KOPT-K1 (cell line): ENCODE measurements around the gene PON2.

ENCODE experiments used
- H3K27ac ChIP-seq: fragments of 200-600 bp; sonication (generic); 2 replicates; pipeline ENCODE4 v1.5.1; 2016; ENCODE audit warnings: antibody characterized with exemption, mild to moderate bottlenecking, low read depth, low read length; ENCODE audit not compliant: poor library complexity, severe bottlenecking
- H3K36me3 ChIP-seq: fragments of 200-600 bp; sonication (generic); 2 replicates; pipeline ENCODE4 v1.5.1; 2017; ENCODE audit warnings: antibody characterized with exemption, mild to moderate bottlenecking, low read length, moderate library complexity; ENCODE audit not compliant: insufficient read depth
- H3K9me3 ChIP-seq: fragments of 200-600 bp; sonication (generic); 2 replicates; pipeline ENCODE4 v1.5.1; 2017; ENCODE audit warnings: antibody characterized with exemption, low read length, mild to moderate bottlenecking; ENCODE audit not compliant: insufficient read depth, poor library complexity, severe bottlenecking

The PON2 gene

DNA sequence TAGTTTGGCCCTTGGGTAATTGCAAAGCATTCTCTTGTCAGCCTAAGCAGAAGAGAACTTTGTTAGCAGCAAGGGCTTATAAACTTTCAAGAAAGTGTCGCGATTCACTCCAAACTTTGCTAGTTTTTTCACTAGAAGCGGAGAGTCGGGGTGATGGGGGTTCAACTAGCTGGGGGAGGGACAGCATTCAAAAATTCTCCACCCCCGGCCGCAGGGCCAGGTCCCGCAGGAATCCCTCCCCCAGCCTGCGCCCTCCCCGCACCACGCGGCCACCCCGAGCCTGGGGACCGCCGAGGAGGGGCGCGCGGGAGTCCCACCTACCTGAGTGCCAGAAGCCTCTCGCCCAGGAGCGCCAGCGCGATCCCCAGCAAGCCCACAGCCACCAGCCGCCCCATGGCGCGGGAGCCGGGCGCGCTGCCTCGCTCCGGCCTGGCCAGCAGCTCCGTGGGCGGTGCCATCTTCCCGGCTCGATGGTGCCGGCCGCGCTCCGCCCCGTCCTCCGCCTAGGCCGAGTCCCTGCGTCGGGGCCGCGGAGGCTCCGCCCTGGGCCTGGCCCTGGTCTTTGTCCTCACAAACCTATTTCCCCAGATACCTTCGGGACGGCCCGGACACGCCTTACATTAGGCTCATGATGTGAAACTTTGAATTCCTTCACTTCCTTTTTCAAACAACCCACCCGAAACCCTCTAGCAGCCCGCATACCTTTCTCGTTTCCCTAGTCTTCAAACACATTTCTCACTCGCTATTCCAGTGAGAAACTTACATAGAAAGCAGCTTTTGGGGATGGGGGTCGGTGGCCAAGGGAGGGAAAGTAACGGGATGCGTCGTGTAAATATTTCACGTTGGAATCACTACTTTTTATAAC is at the start of gene PON2:
TSS of gene PON2 (minus strand) at position 472 of the 865 bp plus-strand sequence. CDS start at position 395, 77 bp downstream.
- H3K36me3 ChIP-seq: no peaks in the 10 kb centered on the region
- H3K9me3 ChIP-seq: no peaks in the 10 kb centered on the region
- H3K27ac ChIP-seq: peak within 1 kb of the TSS; percentile 42

DNA sequence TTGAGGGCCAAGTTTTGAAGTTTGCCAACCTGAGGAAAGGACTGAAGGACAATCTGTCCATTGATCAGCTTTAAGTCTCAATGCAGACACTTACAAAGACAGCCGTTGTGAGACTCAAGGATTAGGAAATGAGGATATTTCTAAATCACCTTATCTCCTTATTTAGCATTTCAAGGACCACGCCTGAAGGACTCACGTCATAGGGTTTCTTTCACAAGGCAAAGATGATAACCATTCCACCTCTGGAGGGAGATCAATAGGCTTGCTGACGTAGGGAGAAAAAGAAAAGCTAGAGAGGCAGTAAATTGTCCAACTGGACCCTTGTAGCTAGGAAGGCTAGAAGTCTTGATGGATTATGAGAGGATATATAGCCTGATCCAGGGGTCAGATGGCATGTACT is 47.6 kb upstream of the PON2 start:
- no peak overlapping the region for H3K27ac ChIP-seq
- peaks cover 11% of the 10 kb centered on the region for H3K9me3 ChIP-seq

DNA sequence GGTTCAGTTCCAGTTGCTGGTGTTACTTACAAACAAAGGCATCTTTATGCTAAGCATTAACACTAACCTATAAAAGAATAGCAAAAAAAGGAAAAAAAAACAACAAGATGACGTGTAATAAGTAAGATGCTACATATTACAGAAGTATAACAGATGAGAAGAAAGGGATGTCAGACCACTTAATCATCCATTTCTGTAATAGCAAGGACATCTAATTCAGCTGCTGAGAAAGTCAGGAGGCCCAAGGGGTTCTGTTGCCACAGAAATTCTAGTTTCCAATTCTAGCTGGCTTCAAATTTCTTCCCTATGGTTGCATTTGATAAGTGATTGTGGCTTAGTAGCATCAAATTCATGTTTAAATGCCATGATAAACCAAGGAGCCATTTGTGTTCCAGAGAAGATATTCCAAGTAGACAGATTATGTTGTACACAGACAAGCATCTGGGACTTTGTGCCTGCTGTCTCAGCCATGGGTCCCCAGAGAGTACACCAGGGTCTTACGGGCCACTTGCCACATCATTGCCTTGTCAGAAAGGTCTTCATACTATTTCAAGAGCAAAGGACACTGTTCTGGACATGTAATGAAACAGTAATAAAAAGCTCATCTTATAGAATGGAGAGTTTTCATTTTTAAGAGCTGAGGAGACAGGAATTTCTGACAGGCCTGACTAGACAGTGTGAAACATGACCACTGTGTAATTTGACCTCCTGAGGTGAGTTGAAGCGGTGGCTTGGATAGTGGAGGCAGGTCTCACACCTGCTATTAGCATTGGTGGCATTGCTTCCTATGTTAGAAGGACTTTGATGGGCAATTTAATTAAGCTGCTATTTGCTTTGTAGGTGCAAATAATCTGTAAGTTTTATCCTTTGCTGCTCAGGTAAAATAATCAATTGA is 46.7 kb upstream of the PON2 start:
- H3K9me3 ChIP-seq: peaks cover 11% of the 10 kb centered on the region
- no peak overlapping the region for H3K27ac ChIP-seq

More for the DNA sequence above, 47.6 kb upstream of the PON2 start:
- no peaks in the 10 kb centered on the region for H3K36me3 ChIP-seq

DNA sequence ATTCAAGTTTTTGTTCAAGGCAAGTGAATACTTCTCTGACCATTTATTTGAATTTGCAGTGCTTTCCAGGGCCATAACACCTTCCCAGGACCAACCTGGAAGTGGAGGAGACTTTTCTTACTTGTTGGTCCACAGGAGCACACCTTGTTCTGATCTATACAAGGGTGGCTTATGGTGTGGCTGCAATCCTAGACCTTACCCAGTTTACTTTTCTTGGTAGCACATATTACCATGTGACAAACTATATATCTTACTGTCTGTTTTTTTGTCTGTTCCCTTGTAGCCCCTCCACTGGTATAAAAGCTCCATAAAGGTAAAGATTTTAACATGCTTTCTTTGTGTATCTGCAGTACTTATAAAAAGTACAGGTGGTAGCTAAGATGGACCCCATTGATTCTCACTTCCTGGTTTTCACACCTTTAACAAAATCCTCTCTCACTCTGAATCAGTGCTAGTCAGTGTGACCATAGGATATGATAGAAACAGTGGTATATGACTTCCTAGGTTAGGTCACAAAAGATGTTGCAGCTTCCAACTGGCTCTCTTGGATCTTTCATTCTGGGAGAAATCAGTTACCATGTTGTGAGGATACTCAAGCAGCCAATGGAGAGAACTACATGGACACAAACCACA is 45.3 kb upstream of the PON2 start:
- Histone ChIP-seq H3K36me3 (no peaks in the 10 kb centered on the region), H3K9me3 (peaks cover 11% of the 10 kb centered on the region), H3K27ac (no peak overlapping the region)

More for the DNA sequence above, 46.7 kb upstream of the PON2 start:
- H3K36me3 ChIP-seq: no peaks in the 10 kb centered on the region

DNA sequence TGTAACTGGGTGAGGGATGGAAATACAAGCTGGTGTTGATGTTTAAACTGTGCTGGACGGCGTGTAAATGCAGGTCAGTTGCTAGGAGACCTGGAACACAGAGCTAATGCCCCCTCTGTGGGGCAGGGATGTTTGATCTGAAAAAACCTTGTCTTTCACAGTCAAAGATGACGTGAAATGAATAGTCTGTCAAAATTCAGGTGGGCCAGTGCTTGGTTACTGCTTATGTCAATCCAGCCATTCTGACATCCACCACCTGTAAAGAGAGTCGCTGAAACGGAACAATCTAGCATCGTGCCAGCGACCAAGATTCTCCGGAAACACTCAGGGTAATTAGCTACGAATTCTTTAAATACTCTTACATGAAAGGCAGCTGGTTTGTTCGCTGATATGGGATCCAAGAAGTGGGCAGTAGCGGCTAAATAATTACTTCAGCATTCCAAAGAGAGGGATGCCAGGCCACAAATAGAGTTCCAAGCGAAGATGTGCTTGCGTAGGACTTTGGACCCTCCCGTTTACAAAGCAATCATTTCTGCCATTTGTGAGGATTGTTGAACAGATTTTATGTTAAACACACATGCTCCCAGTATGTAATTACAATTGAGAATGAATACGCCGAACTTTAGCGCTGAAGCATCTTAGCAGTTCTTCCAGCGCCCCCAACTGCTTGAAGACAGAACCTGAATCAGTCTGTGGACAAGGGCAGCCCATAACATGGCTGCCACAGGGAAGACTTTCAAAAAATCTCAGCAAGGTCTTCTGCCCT is 43.6 kb upstream of the PON2 start:
- H3K27ac ChIP-seq: peak overlapping the region; percentile 59
- H3K36me3 ChIP-seq: no peaks in the 10 kb centered on the region
- peaks cover 11% of the 10 kb centered on the region for H3K9me3 ChIP-seq

DNA sequence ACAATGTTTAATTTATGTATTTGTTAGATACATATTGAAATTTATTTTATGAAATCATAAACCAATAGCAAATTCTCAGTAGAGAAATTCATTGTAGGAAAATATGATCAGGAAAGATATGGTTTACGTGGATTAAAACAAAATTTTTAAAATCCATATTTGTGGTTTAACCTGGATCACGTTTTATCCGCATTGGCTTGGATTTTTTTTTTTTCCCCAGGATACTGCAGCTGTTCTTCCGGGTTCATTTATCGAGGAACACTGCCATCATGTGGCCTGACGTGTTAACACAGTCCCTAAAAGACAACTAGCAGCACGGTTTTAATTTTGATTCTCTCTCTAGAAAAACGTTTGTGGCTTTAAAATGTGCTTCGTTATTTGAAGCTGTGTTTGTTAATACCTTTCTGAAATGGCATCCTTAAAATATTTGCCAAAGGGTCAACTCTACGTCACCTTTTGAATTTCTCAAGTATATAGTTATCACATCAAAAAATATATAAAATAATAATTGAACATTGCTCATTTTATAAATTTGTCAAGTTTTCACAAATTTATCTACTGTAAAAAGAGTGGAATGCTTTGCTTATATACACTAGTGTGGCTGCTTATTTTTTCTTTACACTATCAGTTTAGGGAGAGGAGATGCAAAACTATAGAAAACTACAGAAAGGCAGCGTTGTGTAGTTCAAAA is 42.2 kb upstream of the PON2 start:
- Histone ChIP-seq H3K27ac (peak overlapping the region; percentile 59), H3K36me3 (no peaks in the 10 kb centered on the region), H3K9me3 (no peaks in the 10 kb centered on the region)

DNA sequence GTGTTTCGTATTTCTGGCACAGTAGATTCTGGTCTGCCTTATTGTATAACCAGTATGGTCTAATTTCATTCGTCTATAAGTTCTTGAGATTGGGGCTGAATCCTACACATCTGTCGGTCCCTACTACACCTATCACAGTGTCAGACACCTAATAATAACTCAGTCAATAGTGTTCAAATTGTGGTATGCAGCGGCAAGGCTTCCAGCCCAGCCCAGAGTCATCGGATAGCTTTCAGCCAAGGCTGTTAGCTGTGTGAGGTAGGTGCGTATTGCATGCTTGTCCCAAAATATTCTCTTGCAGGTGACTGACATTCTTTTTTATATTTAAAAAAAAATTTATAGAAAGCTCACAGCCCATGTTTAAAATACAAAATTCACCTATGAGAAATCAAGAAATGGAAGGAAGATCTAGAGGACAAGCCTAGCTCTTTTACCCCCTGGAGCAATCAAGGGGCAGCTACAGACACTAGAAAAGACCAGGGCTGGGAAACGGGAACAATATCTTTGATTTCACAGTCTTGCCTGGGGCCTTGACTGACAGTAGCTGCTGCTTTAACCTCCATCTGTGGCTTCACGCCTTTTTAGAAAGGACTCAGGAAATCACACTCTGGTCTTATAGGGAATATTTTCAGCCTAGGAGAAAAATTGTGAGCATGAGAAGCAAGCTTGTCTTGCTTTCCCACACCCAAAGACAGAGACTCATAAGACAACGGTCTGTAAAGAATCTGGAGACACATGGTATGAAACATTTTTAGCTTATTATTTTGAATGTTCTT is 41.4 kb upstream of the PON2 start:
- Histone ChIP-seq H3K27ac (peak overlapping the region; percentile 59), H3K9me3 (no peaks in the 10 kb centered on the region), H3K36me3 (no peaks in the 10 kb centered on the region)

DNA sequence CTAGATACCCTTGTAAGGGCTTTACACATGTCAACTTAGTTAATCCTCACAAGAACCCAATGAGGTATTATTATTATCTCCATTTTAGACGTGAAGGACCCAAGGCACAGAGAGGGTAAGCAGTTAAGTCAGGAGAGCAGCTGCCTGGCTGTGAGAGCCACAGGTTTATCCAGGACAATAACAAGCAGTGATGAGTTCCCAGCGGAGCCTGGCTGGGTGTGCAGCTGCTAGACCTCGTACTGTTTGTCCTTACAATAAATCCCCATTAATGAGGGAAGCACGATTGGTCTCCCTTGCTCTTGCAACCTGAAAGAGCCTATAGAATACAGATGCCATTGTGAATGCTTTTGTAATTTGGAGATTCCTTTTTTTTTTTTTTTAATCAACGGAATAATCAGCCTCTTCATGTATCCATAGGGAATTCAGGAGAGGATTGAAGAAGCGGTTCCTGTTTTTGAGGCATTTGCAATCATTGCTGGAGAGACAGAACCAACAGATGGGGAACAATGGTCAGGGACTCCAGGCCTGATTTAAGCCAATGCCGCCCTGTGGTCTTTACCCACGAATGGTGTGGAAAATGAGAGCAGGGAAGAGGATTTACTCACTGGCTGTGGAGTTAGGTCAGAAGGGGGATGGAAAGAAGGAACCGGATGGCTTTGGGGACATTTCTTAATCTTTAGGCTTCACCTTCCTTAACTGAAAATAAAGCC is 38.6 kb upstream of the PON2 start:
- Histone ChIP-seq H3K9me3 (no peaks in the 10 kb centered on the region), H3K27ac (no peak overlapping the region), H3K36me3 (no peaks in the 10 kb centered on the region)

DNA sequence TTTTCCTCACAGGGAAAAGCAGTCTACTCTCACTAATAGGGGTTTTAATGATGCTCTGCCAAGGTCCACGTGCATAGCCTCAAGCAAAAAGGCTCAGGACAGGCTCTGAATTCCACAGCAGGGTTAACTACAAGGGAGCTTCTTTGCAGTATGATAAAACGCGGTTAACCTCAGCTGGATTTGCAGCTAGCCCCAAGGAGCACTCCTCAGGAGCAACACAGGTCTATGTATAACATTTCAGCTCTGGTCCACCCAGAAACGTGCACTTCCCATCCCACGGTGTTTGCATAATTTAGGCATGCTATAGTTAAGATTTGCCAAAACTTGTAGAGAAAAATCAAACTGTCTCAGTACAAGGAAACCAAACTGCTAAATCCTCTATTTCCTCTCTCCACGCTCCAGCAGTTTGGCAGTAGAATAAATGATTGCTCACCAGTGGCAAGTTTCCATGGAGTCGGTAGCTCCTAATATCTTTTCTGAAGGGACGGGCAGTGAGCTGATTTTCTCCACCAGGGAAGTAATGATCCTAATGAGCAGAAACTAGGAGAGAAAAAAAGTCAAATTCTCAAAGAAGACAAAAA is 37.8 kb upstream of the PON2 start:
- Histone ChIP-seq H3K9me3 (no peaks in the 10 kb centered on the region), H3K27ac (no peak overlapping the region), H3K36me3 (no peaks in the 10 kb centered on the region)

DNA sequence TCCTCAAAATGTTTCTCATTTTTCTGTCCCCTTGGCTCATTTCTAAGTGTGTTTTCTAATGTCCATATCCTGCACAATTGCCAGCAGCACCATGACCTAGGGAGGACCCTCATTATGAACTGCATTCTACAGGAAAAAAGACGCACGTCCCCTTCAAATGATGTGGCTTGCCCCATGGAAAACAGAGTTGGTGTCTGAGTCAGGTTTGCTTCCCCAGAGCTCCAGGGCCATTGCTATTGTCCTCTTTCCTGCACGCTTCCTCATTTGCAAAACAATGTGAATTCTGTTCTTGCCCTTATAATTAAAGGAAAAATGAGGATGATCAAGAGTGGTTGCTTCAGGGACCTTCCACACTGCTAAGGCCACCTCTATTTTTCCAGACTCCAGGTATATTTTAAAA is 36.2 kb upstream of the PON2 start:
- H3K36me3 ChIP-seq: no peaks in the 10 kb centered on the region
- no peaks in the 10 kb centered on the region for H3K9me3 ChIP-seq
- peak overlapping the region; percentile 46 for H3K27ac ChIP-seq

DNA sequence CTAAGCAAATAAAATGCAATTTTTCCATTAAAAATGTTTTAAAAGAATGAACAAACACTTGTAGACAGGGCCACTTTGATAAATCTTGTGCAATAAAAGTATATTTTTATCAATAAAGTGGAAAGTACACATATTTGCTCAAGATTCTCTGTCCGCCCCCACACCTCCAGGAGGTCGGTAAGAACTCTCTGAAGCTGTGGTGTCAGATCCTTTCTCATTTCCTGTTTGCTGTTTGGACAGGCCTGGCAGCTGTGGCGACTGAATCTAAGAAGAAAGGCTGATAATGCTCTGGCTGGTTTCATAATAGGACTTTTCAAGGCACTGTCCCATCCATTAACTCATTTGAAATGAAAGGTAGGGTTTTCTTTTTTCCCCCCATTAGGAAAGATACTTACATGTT is 35.6 kb upstream of the PON2 start:
- peak overlapping the region; percentile 46 for H3K27ac ChIP-seq
- H3K9me3 ChIP-seq: no peaks in the 10 kb centered on the region
- H3K36me3 ChIP-seq: no peaks in the 10 kb centered on the region

DNA sequence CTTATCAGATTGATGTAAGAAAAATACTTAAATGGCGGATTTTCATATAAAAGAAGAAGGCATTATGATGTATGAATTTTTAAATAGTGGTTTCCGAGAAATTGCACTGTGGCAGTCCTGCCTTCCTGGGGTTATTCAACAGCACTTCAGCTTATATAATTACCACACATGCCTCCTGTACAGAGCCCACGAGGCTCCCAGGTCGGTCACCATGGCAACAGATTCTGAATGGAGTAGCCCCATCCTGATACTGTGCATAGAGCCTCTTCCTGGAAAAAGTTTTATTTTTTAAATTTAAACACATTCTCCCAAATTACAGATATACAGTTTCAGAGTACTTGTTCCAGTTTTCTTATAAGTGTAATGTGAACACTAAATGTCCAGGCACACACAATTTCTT is 35.0 kb upstream of the PON2 start:
- Histone ChIP-seq H3K36me3 (no peaks in the 10 kb centered on the region), H3K9me3 (no peaks in the 10 kb centered on the region), H3K27ac (peak overlapping the region; percentile 46)

DNA sequence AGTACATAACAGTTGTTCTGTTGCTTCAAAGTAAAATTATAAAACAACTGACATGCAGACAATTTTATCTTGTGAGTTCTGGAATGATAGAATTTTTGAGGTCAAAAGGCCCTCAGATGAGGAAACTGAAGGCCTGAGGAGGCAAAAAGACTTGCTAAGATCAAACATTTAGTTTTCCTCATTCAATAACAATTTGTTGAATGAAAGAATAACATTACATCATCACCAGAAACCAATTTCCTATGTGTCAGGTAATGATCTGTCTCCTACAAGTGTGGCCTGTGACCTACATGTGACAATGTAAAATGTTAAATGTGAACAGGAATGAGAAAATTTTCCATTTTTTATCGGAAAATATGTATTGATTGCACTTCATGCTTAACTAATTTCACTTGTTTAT is 34.4 kb upstream of the PON2 start:
- Histone ChIP-seq H3K9me3 (no peaks in the 10 kb centered on the region), H3K27ac (no peak overlapping the region), H3K36me3 (no peaks in the 10 kb centered on the region)
